Stomach smooth muscle (tissue), 2 donors: ENCODE data around the gene SOX21.
"Not testable (repeated sequence)": the region's sequence is repeated elsewhere in the genome, so short reads cannot be mapped to it uniquely, and the experiment has no call there.

Experiments
- H3K27ac ChIP-seq: one replicate; pipeline ENCODE4 v1.7.0; 2013; ENCODE audit warnings: mild to moderate bottlenecking, low read length, inconsistent platforms
- H3K27me3 ChIP-seq, 2 donors: one replicate each; pipeline ENCODE4 v1.7.0; 2013; ENCODE audit warnings: low read length in 2 of 2; ENCODE audit not compliant: insufficient read depth in 2 of 2, control insufficient read depth in 1 of 2
- H3K36me3 ChIP-seq, 2 donors: one replicate each; pipeline ENCODE4 v1.7.0; 2013; ENCODE audit warnings: low read length in 2 of 2; ENCODE audit not compliant: control insufficient read depth in 2 of 2, insufficient read depth in 2 of 2
- H3K4me1 ChIP-seq: one replicate; pipeline ENCODE4 v1.7.0; 2013; ENCODE audit warnings: low read length; ENCODE audit not compliant: control insufficient read depth, insufficient read depth
- H3K4me3 ChIP-seq, 2 donors: one replicate each; pipeline ENCODE4 v1.7.0; 2013; ENCODE audit warnings: low read length in 2 of 2
- H3K9ac ChIP-seq, 2 donors: one replicate each; pipeline ENCODE4 v1.7.0; 2013; ENCODE audit warnings: low read length in 2 of 2, mild to moderate bottlenecking in 1 of 2
- H3K9me3 ChIP-seq, 2 donors: one replicate each; pipeline ENCODE4 v1.7.0; 2013; ENCODE audit warnings: low read length in 2 of 2; ENCODE audit not compliant: control insufficient read depth in 2 of 2
- donor health status: healthy.
- donor health status: Pancreatic carcinoma.

SOX21 gene

DNA sequence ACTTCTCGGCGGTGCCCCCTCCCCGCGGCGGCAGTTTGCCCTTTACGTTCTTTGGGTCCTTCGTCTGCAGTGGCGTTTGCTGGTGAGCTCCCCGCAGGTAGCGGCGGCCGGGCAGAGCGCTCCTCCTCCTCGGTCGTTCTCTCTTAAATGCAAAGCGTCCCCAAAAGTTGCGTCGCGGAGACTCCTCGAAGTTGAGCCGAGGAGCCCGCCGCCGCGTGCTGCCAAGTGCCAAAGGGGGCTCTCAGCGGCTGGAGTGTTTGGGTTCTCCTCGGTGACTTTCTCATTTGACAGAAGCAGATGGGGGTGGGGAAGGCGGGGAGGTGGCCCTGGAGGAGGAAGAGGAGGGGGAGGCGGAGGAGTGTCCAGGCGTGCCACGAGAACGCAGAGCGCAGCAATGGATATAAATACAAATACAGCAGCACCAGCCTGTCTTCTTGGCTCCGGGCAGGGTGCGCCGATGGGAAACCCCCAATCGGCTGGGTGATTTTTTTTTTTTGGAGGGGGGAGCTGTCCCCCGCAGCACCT is at the start of gene SOX21:
SOX21 (minus strand) TSS at position 259 of the 525 bp plus-strand sequence. CDS start 496 bp downstream, outside the sequence.
- H3K9ac ChIP-seq = no peak within 1 kb of the TSS
- H3K27ac ChIP-seq = no peak within 1 kb of the TSS

DNA sequence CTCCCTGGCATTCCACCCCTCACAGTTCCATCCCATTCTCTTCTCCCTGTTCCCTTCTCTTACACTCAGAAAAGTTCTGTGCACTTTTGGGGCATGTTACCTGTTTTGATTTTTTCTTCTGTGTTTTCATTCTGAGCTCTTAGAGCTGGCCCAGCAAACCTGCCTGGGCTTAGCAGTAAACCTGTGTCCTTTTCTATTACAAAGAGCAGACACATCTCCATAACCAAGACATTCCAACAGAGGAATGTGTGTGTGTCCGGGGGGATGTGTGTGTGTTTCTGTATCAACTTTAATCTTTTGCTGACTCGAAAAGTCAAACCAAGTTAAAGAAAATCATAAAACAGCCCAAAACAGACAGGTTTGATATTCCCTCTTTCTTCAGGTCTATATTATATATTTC is 49.1 kb upstream of the SOX21 start:
- Histone ChIP-seq H3K4me3 (no peak overlapping the region), H3K4me1 (no peaks in the 10 kb centered on the region), H3K27me3 (no peaks in the 10 kb centered on the region), H3K9me3 (peaks cover 0 to 4% of the 10 kb centered on the region in 2 donors), H3K27ac (no peak overlapping the region), H3K36me3 (no peaks in the 10 kb centered on the region), H3K9ac (no peak overlapping the region)

More for the DNA sequence above, at the start of gene SOX21:
- Histone ChIP-seq H3K4me1 (peaks cover 30% of the 10 kb centered on the region), H3K36me3 (no peaks in the 10 kb centered on the region), H3K27me3 (peaks cover 47 to 78% of the 10 kb centered on the region in 2 donors), H3K4me3 (peak within 1 kb of the TSS; percentile 26 to 59), H3K9me3 (no peaks in the 10 kb centered on the region)

DNA sequence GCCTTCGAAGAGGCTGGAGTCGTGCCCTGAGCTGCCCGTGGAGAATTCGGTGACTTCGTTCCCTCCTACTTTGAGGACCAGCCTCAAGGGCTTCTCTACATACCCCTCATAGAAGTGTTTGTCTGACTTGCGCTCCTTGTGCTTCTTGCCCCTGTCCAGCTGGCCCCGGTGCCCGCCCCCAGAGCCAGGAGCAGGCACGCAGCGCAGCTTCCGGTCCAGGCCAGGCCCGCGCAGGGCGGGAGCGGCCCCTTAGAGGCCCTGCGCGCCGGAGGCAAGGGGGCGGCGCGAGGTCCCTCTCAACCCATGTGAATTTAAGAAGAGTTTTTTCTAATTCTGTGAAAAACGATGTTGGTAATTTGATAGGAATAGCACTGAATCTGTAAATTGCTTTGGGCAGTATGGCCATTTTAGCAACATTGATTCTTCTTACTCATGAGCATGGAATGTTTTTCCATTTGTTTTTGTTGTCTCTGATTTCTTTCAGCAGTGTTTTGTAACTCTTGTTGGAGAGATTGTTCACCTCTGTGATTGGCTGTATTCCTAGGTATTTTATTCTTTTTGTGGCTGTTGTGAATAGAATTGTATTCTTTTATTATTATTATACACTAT is 46.9 kb upstream of the SOX21 start:
- Histone ChIP-seq H3K27me3 (no peaks in the 10 kb centered on the region), H3K36me3 (no peaks in the 10 kb centered on the region), H3K27ac (no peak overlapping the region), H3K9ac (no peak overlapping the region), H3K9me3 (no peaks in the 10 kb centered on the region), H3K4me1 (no peaks in the 10 kb centered on the region), H3K4me3 (no peak overlapping the region)

DNA sequence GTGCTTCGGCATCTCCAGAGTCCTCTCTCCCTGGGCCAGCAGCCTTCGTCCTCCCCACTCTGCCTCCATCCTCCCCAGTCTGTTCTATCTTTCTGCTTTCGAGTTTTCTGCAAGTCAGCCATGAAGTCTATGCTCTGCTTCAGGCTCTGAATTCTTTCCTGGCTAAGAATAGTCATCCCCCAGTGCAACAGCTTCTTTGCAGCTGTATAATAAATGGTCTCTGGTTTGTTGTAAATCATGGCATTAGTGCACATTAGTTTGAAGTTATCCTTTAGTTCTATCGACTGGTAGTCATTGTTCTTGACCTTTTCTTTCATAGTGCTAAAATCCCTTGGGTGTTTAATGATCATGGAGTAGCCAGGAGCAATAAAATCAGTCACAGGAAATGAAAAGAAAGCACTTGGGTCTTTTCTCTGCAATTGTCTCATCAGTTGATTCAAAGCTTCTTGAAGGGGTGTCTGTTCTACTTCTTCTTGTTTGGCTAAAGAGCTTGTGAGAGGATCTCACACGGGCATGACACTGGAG is 46.2 kb upstream of the SOX21 start:
- Histone ChIP-seq H3K9ac (no peak overlapping the region), H3K27me3 (no peaks in the 10 kb centered on the region), H3K9me3 (no peaks in the 10 kb centered on the region), H3K27ac (no peak overlapping the region), H3K4me3 (no peak overlapping the region), H3K36me3 (no peaks in the 10 kb centered on the region), H3K4me1 (no peaks in the 10 kb centered on the region)

DNA sequence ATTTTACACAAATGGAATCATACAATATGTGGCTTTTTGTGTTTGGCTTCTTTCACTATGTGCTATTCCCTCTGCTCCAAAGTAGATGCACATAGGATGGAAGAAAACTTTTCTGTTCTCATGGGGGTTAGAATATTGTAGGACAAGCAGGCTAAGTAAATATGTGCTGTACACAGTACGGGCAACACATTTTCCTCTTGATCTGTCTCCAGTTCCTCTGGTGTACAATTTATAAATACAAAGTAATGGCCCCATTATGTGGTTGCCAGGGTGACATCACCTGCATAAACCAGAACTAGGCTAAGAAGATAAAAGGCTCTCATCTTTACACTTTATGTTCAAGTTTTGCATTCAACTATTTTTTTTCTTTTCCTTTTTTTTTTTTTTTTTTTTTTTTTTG is 41.0 kb upstream of the SOX21 start:
- Histone ChIP-seq H3K27ac (no peak overlapping the region), H3K4me3 (no peak overlapping the region), H3K36me3 (no peaks in the 10 kb centered on the region), H3K27me3 (no peaks in the 10 kb centered on the region), H3K9me3 (no peaks in the 10 kb centered on the region), H3K4me1 (no peaks in the 10 kb centered on the region), H3K9ac (no peak overlapping the region)

DNA sequence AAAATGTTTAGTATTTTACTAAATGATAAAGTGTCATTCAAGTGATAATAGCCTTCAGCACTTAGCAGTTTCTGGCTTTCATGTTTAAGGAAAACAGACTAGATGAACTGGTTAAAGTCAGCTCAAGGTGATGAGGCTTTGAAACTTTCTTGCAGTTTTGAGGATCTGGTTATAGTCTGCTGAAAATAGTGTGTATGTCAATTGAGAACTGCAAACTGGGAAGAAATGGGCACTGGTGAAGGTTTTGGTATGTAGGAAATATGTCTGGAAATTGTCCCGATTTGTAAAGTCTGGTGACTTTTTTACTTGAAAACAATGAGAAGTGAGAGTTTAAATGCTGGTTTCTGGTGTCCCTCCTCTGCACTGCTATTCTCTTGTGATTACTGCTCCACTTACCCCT is 36.8 kb upstream of the SOX21 start:
- H3K9me3 ChIP-seq = no peaks in the 10 kb centered on the region
- no peaks in the 10 kb centered on the region for H3K27me3 ChIP-seq
- no peak overlapping the region for H3K4me3 ChIP-seq
- H3K9ac ChIP-seq = no peak overlapping the region
- H3K36me3 ChIP-seq = no peaks in the 10 kb centered on the region
- no peaks in the 10 kb centered on the region for H3K4me1 ChIP-seq
- no peak overlapping the region for H3K27ac ChIP-seq

DNA sequence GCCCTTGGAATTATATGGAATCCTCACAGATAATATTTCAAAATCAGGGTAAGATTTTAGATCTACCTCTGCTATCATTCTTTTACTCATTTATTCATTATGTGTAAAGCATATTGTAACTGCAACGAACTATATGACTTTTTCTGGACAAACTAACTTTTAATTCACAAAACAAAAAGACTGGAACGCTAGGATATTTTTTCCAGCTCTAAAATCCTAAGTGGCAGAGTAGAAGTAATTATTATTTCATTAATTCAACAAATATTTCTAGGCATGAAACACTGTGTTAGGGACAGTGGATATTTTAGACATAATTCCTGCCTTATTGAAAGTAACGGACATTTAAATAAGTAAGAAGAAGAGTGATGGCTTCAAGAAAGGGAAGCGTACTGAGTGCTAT is 26.9 kb upstream of the SOX21 start:
- H3K27me3 ChIP-seq = no peaks in the 10 kb centered on the region
- H3K9me3 ChIP-seq = no peaks in the 10 kb centered on the region
- no peak overlapping the region for H3K27ac ChIP-seq
- no peaks in the 10 kb centered on the region for H3K4me1 ChIP-seq
- no peak overlapping the region for H3K9ac ChIP-seq
- no peaks in the 10 kb centered on the region for H3K36me3 ChIP-seq
- no peak overlapping the region for H3K4me3 ChIP-seq

DNA sequence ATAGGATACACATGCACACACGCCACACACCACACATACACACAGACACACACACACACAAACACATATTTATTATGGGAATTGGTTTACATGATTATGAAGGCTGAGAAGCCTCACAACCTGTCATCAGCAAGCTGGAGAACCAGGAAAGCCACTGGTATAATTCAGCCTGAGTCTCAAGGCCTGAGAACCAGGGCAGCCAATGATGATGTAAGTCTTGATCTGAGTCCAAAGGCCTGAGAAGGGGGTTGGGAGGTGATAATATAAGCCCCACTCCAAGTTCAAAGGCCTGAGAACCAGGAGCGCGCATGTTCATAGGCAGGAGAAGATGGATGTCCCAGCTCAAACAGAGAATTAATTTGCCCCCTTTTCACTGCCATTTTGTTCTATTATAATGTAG is 18.7 kb upstream of the SOX21 start:
- peaks cover 0 to 7% of the 10 kb centered on the region in 2 donors for H3K9me3 ChIP-seq

DNA sequence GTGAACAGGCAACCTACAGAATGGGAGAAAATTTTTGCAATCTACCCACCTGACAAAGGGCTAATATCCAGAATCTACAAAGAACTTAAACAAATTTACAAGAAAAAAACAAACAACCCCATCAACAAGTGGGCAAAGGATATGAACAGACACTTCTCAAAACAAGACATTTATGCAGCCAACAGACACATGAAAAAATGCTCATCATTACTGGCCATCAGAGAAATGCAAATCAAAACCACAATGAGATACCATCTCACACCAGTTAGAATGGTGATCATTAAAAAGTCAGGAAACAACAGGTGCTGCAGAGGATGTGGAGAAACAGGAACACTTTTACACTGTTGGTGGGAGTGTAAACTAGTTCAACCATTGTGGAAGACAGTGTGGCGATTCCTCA is 17.6 kb upstream of the SOX21 start:
- not testable (repeated sequence) for H3K27ac ChIP-seq, H3K9ac ChIP-seq, H3K4me3 ChIP-seq, H3K4me1 ChIP-seq, H3K27me3 ChIP-seq, H3K36me3 ChIP-seq
- H3K9me3 ChIP-seq = peaks cover 0 to 11% of the 10 kb centered on the region in 2 donors

More for the DNA sequence above, 18.7 kb upstream of the SOX21 start:
- Histone ChIP-seq H3K4me1 (no peaks in the 10 kb centered on the region), H3K4me3 (no peak overlapping the region), H3K36me3 (no peaks in the 10 kb centered on the region), H3K9ac (no peak overlapping the region), H3K27me3 (no peaks in the 10 kb centered on the region), H3K27ac (no peak overlapping the region)

DNA sequence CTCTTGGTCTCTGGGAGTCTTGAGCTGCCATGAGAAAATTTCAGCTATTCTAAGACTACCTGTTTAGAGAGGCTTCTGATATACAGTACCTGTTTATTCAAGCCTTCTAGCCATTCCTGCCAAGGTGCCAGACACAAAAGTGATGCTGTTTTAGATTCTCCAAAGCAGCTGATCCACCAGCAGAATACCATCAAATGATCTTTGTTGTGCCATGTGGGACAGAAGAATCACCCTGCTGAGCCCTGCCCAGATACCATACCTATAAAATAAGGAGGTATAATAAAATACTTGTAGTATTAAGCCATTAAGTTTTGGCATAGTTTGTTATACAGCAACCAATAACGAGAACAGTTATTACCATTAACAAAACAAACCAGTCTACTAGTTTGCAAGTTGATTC is 14.1 kb upstream of the SOX21 start:
- Histone ChIP-seq H3K27ac (no peak overlapping the region), H3K9me3 (peaks cover 0 to 11% of the 10 kb centered on the region in 2 donors), H3K27me3 (peaks cover 5% of the 10 kb centered on the region in 2 donors), H3K4me3 (no peak overlapping the region), H3K36me3 (no peaks in the 10 kb centered on the region), H3K4me1 (no peaks in the 10 kb centered on the region), H3K9ac (no peak overlapping the region)

DNA sequence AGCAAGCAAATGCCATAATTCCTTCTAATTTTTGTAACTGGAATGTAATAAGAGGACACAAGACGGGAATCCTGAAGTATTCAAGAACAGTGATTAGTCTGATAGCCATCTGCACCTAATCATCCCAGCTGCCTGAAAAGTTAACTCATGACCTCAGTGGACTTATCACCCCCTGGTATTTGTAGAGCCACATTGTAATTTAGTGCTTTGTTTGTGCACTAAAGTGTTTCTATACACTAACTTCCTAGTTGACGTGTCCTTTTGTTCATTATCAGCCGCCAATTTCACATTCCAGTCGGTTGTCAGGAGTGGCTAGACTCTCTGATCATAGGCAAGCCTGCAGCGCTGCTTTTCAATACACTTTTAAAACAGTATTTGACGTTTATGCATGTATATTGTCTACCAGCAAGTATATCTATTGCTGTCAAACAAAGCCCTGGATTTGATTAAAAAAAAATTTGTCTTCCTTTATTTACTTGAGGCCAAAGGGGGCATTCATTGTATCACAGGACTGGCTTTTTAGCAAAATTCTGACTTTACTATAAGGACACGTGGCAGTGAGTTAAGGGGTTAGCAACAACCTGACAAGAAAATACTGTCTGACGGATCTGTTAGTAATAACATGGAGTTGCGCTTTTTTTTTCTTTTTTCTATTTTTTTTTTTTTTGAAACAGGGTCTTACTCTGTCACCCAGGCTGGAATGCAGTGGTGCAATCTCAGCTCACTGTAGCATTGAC is 10.4 kb upstream of the SOX21 start:
- Histone ChIP-seq H3K27ac (no peak overlapping the region), H3K9me3 (peaks cover 0 to 11% of the 10 kb centered on the region in 2 donors), H3K36me3 (no peaks in the 10 kb centered on the region), H3K27me3 (peaks cover 5 to 9% of the 10 kb centered on the region in 2 donors), H3K4me1 (no peaks in the 10 kb centered on the region), H3K9ac (no peak overlapping the region), H3K4me3 (no peak overlapping the region)
